ENCODE data around the gene PTX4. TPM values are rescaled to one million over a fixed set of nuclear protein-coding genes. Genes with fewer than 3 reads are reported as not detected.

The PTX4 gene
- total and polyA plus RNA-seq, 2 experiments from 2014 or later = not detected

DNA sequence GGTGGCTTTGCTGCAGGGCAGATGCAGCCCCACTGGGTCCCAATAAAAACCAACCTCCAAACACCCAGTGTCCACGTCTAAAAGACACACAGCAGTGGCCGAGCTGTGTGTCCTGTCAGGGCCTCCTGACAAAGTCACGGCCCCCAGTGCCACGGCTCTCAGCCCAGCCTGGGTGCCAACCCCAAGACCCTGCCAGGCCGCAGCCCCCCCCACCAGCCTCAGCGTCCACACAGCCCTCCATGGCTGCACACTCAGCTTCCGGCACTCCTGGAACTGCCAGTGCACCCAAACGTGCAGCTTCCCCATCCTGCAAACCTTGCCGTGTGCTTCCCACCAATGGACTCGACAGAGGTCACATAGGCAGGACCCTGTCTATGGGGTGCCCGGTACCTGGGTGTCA is 40.8 kb downstream of the PTX4 start:
- DNase-seq (ENCODE audit: low spot score) (no peak), ATAC-seq (no peak)
- Mint-ChIP-seq H3K27ac (no peak overlapping the region), H3K36me3 (ENCODE audit: low read depth) (peaks cover 12% of the 10 kb centered on the region), H3K4me1 (no peaks in the 10 kb centered on the region), H3K9me3 (no peaks in the 10 kb centered on the region), H3K27me3 (ENCODE audit: insufficient read depth, low read depth, poor library complexity) (peaks cover 9% of the 10 kb centered on the region), H3K4me3 (no peak overlapping the region)
- Histone ChIP-seq H3K79me2 (replicated peaks; ENCODE audit: insufficient read depth) (no peaks in the 10 kb centered on the region), H4K20me1 (replicated peaks; ENCODE audit: insufficient read depth) (no peaks in the 10 kb centered on the region), H3K27ac (ENCODE audit: low read depth) (no peak overlapping the region), H3K9me2 (ENCODE audit: insufficient read depth) (no peaks in the 10 kb centered on the region), H3K4me3 (no peak overlapping the region), H3K4me1 (ENCODE audit: insufficient read depth) (no peaks in the 10 kb centered on the region), H3K36me3 (ENCODE audit: insufficient read depth) (no peaks in the 10 kb centered on the region), H3K27me3 (ENCODE audit: insufficient read depth) (no peaks in the 10 kb centered on the region), H2AFZ (no peak overlapping the region), H3K4me2 (no peak overlapping the region), H3F3A (replicated peaks; ENCODE audit: low read depth) (no peaks in the 10 kb centered on the region)
- TF ChIP-seq, protein P1, sequence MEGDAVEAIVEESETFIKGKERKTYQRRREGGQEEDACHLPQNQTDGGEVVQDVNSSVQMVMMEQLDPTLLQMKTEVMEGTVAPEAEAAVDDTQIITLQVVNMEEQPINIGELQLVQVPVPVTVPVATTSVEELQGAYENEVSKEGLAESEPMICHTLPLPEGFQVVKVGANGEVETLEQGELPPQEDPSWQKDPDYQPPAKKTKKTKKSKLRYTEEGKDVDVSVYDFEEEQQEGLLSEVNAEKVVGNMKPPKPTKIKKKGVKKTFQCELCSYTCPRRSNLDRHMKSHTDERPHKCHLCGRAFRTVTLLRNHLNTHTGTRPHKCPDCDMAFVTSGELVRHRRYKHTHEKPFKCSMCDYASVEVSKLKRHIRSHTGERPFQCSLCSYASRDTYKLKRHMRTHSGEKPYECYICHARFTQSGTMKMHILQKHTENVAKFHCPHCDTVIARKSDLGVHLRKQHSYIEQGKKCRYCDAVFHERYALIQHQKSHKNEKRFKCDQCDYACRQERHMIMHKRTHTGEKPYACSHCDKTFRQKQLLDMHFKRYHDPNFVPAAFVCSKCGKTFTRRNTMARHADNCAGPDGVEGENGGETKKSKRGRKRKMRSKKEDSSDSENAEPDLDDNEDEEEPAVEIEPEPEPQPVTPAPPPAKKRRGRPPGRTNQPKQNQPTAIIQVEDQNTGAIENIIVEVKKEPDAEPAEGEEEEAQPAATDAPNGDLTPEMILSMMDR (conservative IDR thresholded peaks at IDR 0.05; ENCODE audit: low read depth in 2 of 2) = no peak
- no peak for TF ChIP-seq CREB1 (CRISPR knock-in tag; IDR thresholded peaks at IDR 0.05; ENCODE audit: low read depth)
- TF ChIP-seq NANOG (IDR thresholded peaks at IDR 0.05; ENCODE audit: borderline replicate concordance) = no peak
- no peak for TF ChIP-seq POLR2AphosphoS5 (IDR thresholded peaks at IDR 0.05; ENCODE audit: low read depth)
- TF ChIP-seq, protein P2, sequence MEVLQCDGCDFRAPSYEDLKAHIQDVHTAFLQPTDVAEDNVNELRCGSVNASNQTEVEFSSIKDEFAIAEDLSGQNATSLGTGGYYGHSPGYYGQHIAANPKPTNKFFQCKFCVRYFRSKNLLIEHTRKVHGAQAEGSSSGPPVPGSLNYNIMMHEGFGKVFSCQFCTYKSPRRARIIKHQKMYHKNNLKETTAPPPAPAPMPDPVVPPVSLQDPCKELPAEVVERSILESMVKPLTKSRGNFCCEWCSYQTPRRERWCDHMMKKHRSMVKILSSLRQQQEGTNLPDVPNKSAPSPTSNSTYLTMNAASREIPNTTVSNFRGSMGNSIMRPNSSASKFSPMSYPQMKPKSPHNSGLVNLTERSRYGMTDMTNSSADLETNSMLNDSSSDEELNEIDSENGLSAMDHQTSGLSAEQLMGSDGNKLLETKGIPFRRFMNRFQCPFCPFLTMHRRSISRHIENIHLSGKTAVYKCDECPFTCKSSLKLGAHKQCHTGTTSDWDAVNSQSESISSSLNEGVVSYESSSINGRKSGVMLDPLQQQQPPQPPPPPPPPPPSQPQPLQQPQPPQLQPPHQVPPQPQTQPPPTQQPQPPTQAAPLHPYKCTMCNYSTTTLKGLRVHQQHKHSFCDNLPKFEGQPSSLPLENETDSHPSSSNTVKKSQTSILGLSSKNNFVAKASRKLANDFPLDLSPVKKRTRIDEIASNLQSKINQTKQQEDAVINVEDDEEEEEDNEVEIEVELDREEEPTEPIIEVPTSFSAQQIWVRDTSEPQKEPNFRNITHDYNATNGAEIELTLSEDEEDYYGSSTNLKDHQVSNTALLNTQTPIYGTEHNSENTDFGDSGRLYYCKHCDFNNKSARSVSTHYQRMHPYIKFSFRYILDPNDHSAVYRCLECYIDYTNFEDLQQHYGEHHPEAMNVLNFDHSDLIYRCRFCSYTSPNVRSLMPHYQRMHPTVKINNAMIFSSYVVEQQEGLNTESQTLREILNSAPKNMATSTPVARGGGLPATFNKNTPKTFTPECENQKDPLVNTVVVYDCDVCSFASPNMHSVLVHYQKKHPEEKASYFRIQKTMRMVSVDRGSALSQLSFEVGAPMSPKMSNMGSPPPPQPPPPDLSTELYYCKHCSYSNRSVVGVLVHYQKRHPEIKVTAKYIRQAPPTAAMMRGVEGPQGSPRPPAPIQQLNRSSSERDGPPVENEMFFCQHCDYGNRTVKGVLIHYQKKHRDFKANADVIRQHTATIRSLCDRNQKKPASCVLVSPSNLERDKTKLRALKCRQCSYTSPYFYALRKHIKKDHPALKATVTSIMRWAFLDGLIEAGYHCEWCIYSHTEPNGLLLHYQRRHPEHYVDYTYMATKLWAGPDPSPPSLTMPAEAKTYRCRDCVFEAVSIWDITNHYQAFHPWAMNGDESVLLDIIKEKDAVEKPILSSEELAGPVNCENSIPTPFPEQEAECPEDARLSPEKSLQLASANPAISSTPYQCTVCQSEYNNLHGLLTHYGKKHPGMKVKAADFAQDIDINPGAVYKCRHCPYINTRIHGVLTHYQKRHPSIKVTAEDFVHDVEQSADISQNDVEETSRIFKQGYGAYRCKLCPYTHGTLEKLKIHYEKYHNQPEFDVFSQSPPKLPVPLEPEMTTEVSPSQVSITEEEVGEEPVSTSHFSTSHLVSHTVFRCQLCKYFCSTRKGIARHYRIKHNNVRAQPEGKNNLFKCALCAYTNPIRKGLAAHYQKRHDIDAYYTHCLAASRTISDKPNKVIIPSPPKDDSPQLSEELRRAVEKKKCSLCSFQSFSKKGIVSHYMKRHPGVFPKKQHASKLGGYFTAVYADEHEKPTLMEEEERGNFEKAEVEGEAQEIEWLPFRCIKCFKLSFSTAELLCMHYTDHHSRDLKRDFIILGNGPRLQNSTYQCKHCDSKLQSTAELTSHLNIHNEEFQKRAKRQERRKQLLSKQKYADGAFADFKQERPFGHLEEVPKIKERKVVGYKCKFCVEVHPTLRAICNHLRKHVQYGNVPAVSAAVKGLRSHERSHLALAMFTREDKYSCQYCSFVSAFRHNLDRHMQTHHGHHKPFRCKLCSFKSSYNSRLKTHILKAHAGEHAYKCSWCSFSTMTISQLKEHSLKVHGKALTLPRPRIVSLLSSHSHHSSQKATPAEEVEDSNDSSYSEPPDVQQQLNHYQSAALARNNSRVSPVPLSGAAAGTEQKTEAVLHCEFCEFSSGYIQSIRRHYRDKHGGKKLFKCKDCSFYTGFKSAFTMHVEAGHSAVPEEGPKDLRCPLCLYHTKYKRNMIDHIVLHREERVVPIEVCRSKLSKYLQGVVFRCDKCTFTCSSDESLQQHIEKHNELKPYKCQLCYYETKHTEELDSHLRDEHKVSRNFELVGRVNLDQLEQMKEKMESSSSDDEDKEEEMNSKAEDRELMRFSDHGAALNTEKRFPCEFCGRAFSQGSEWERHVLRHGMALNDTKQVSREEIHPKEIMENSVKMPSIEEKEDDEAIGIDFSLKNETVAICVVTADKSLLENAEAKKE (CRISPR knock-in tag; IDR thresholded peaks at IDR 0.05) = no peak
- no peak for TF ChIP-seq EZH2phosphoT487 (IDR thresholded peaks at IDR 0.05; ENCODE audit: unreplicated experiment)
- no peak for TF ChIP-seq STAT1 (IDR thresholded peaks at IDR 0.05; ENCODE audit: unreplicated experiment)
- TF ChIP-seq ZNF114 (CRISPR knock-in tag; IDR thresholded peaks at IDR 0.05) = no peak
- TF ChIP-seq ZNF331 (CRISPR knock-in tag; IDR thresholded peaks at IDR 0.05; ENCODE audit: low read depth) = no peak
- no peak for TF ChIP-seq EZH2 (IDR thresholded peaks at IDR 0.05; ENCODE audit: low read depth, unreplicated experiment)
- no peak for TF ChIP-seq JUNB (IDR thresholded peaks at IDR 0.05; ENCODE audit: unreplicated experiment)
- TF ChIP-seq, protein P3, sequence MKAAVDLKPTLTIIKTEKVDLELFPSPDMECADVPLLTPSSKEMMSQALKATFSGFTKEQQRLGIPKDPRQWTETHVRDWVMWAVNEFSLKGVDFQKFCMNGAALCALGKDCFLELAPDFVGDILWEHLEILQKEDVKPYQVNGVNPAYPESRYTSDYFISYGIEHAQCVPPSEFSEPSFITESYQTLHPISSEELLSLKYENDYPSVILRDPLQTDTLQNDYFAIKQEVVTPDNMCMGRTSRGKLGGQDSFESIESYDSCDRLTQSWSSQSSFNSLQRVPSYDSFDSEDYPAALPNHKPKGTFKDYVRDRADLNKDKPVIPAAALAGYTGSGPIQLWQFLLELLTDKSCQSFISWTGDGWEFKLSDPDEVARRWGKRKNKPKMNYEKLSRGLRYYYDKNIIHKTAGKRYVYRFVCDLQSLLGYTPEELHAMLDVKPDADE (IDR thresholded peaks at IDR 0.05) = no peak
- TF ChIP-seq, protein P4, sequence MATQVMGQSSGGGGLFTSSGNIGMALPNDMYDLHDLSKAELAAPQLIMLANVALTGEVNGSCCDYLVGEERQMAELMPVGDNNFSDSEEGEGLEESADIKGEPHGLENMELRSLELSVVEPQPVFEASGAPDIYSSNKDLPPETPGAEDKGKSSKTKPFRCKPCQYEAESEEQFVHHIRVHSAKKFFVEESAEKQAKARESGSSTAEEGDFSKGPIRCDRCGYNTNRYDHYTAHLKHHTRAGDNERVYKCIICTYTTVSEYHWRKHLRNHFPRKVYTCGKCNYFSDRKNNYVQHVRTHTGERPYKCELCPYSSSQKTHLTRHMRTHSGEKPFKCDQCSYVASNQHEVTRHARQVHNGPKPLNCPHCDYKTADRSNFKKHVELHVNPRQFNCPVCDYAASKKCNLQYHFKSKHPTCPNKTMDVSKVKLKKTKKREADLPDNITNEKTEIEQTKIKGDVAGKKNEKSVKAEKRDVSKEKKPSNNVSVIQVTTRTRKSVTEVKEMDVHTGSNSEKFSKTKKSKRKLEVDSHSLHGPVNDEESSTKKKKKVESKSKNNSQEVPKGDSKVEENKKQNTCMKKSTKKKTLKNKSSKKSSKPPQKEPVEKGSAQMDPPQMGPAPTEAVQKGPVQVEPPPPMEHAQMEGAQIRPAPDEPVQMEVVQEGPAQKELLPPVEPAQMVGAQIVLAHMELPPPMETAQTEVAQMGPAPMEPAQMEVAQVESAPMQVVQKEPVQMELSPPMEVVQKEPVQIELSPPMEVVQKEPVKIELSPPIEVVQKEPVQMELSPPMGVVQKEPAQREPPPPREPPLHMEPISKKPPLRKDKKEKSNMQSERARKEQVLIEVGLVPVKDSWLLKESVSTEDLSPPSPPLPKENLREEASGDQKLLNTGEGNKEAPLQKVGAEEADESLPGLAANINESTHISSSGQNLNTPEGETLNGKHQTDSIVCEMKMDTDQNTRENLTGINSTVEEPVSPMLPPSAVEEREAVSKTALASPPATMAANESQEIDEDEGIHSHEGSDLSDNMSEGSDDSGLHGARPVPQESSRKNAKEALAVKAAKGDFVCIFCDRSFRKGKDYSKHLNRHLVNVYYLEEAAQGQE (IDR thresholded peaks at IDR 0.05; ENCODE audit: unreplicated experiment) = no peak
